HG03342 (cell line): Measurements from ENCODE around the gene PIGN.

Source experiments
- ATAC-seq: cut with Tn5 transposase; IDR thresholded peaks from one replicate; pipeline ENCODE4 v1.9.1; 2021; ENCODE audit warnings: mild to moderate bottlenecking, moderate library complexity; ENCODE audit not compliant: unreplicated experiment

Gene PIGN

GRCh38 chr18:62023536-62023935 lies 163.3 kb downstream of the PIGN start:
- ATAC-seq, result no peak

- no peak for ATAC-seq
Observed at GRCh38 chr18:62018759-62019041, 168.2 kb downstream of the PIGN start.

- ATAC-seq, result no peak
Observed at GRCh38 chr18:62018034-62018758, 168.7 kb downstream of the PIGN start.

GRCh38 chr18:62017618-62018017 lies 169.2 kb downstream of the PIGN start:
- no peak for ATAC-seq

GRCh38 chr18:62011416-62011815 lies 175.4 kb downstream of the PIGN start:
- ATAC-seq, result no peak

- ATAC-seq, result no peak
Observed at GRCh38 chr18:62009521-62009920, 177.3 kb downstream of the PIGN start.

GRCh38 chr18:62001396-62001795 lies 185.5 kb downstream of the PIGN start:
- ATAC-seq, result no peak

- no peak for ATAC-seq
Observed at GRCh38 chr18:61998957-61999356, 187.9 kb downstream of the PIGN start.

- no peak for ATAC-seq
Observed at GRCh38 chr18:61998335-61998734, 188.5 kb downstream of the PIGN start.

GRCh38 chr18:61995618-61996017 lies 191.2 kb downstream of the PIGN start:
- no peak for ATAC-seq

- ATAC-seq, result no peak
Observed at GRCh38 chr18:61993831-61994230, 193.0 kb downstream of the PIGN start.

GRCh38 chr18:61992923-61993322 lies 193.9 kb downstream of the PIGN start:
- ATAC-seq, result no peak

- ATAC-seq, result no peak
Observed at GRCh38 chr18:61992285-61992684, 194.6 kb downstream of the PIGN start.

GRCh38 chr18:61991836-61992235 lies 195.0 kb downstream of the PIGN start:
- no peak for ATAC-seq

GRCh38 chr18:61991201-61991600 lies 195.7 kb downstream of the PIGN start:
- ATAC-seq, result no peak
